Measurements from ENCODE around the gene GGT6. TPM values are rescaled to one million over a fixed set of nuclear protein-coding genes. Genes with fewer than 3 reads are reported as not detected.

GGT6 gene
- total RNA-seq, 1 donor from 2014 or later = not detected

DNA sequence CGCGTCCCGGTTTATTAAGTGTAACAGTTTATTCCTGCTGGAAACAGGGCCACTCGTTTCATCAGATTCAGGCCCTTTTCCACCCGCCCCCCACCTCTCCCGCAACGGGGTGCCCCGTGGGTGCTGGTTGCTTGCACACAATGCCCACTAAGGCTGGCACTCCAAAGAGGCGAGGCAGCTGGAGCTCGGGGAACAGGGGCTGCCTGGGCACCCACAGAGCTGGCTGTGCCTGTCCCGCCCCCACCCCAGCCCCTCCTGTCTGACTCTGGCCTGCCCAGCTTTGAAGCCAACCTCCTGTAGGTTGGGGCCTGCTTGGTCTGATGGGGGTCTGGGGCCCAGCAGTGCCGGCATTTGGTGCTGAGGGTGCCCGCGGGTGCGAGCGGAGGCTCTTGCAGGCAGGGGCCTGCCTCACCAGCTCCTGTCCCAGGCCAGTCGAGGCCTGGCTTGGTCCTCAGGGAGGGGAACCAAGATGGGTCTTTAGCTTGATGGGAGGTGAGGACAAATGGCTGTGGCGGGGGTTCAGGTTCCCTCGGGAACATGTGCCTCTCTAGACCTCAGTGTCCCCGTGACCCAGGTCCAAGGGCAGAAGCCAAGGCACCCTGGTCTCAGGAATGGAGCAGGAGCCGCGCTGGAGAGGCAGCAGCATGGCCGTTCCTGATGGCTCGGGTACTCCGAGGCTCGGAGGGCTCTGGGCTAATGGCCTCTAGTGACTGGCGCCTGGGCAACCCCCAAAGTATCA is 25.3 kb downstream of the GGT6 start:
- peaks cover 15% of the 10 kb centered on the region for H4K20me1 ChIP-seq (ENCODE audit: insufficient read depth, low read length)
- no peak overlapping the region for H3K9ac ChIP-seq (ENCODE audit: low read length)
- H3K27me3 ChIP-seq (ENCODE audit: insufficient read depth, low read length) = no peaks in the 10 kb centered on the region
- no peak overlapping the region for H3K4me3 ChIP-seq (ENCODE audit: insufficient read depth, low read depth, low read length)
- Mint-ChIP-seq H3K4me1 (ENCODE audit: low read depth, unreplicated experiment) (peaks cover 2% of the 10 kb centered on the region), H3K4me3 (ENCODE audit: unreplicated experiment) (no peak overlapping the region), H3K9me3 (ENCODE audit: unreplicated experiment) (no peaks in the 10 kb centered on the region), H3K36me3 (ENCODE audit: low read depth, unreplicated experiment) (no peaks in the 10 kb centered on the region), H3K27me3 (ENCODE audit: low read depth, unreplicated experiment) (peaks cover 16% of the 10 kb centered on the region), H3K27ac (ENCODE audit: unreplicated experiment) (peak overlapping the region; percentile 69)
- no peak for FAIRE-seq
- DNase-seq (ENCODE audit: low read depth) = no peak
- TF ChIP-seq, protein P1, sequence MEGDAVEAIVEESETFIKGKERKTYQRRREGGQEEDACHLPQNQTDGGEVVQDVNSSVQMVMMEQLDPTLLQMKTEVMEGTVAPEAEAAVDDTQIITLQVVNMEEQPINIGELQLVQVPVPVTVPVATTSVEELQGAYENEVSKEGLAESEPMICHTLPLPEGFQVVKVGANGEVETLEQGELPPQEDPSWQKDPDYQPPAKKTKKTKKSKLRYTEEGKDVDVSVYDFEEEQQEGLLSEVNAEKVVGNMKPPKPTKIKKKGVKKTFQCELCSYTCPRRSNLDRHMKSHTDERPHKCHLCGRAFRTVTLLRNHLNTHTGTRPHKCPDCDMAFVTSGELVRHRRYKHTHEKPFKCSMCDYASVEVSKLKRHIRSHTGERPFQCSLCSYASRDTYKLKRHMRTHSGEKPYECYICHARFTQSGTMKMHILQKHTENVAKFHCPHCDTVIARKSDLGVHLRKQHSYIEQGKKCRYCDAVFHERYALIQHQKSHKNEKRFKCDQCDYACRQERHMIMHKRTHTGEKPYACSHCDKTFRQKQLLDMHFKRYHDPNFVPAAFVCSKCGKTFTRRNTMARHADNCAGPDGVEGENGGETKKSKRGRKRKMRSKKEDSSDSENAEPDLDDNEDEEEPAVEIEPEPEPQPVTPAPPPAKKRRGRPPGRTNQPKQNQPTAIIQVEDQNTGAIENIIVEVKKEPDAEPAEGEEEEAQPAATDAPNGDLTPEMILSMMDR (IDR thresholded peaks at IDR 0.05; ENCODE audit: insufficient read depth, low read depth, low read length) = no peak
- no peak overlapping the region for H2AFZ ChIP-seq (ENCODE audit: low read depth, low read length)
- H3K27ac ChIP-seq (ENCODE audit: low read depth, low read length) = no peak overlapping the region
- H3K4me1 ChIP-seq (ENCODE audit: insufficient read depth, low read length) = peaks cover 3% of the 10 kb centered on the region
- H3K9me3 ChIP-seq (ENCODE audit: insufficient read depth, low read depth, low read length) = no peaks in the 10 kb centered on the region
- no peaks in the 10 kb centered on the region for H3K36me3 ChIP-seq (ENCODE audit: insufficient read depth, low read length)
- H3K79me2 ChIP-seq (ENCODE audit: insufficient read depth, low read length) = no peaks in the 10 kb centered on the region
- H3K4me2 ChIP-seq (ENCODE audit: low read length) = no peak overlapping the region

DNA sequence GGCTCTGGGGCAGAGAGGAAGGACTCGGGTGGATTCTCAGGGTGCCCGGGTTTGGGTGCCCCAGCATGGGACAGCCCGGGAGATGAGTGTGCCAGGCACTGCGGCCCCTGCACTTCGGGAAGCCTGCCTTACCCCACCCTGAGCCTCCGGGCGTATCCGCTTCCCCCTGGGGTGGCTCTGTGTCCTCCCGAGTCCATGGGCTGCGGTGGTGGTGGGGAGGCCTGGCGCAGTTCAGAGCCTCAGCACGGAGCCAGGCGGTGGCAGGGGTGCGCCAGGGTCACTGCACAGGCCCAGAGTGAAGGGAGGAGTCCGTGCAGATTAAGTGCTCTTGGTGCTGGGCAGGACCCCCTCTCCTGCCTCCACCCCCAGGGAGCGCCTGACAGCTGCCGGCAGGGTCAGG is 25.9 kb downstream of the GGT6 start:
- no peaks in the 10 kb centered on the region for H3K9me3 Mint-ChIP-seq (ENCODE audit: unreplicated experiment)
- Histone ChIP-seq H3K79me2 (ENCODE audit: insufficient read depth, low read length) (no peaks in the 10 kb centered on the region), H3K9ac (ENCODE audit: low read length) (no peak overlapping the region), H2AFZ (ENCODE audit: low read depth, low read length) (no peak overlapping the region), H3K36me3 (ENCODE audit: insufficient read depth, low read length) (no peaks in the 10 kb centered on the region), H3K27ac (ENCODE audit: low read depth, low read length) (no peak overlapping the region), H3K4me1 (ENCODE audit: insufficient read depth, low read length) (peaks cover 3% of the 10 kb centered on the region), H3K4me3 (ENCODE audit: insufficient read depth, low read depth, low read length) (no peak overlapping the region), H3K9me3 (ENCODE audit: insufficient read depth, low read depth, low read length) (no peaks in the 10 kb centered on the region), H4K20me1 (ENCODE audit: insufficient read depth, low read length) (peaks cover 15% of the 10 kb centered on the region), H3K4me2 (ENCODE audit: low read length) (no peak overlapping the region), H3K27me3 (ENCODE audit: insufficient read depth, low read length) (no peaks in the 10 kb centered on the region)
- peaks cover 2% of the 10 kb centered on the region for H3K4me1 Mint-ChIP-seq (ENCODE audit: low read depth, unreplicated experiment)
- H3K27me3 Mint-ChIP-seq (ENCODE audit: low read depth, unreplicated experiment) = peaks cover 18% of the 10 kb centered on the region
- H3K4me3 Mint-ChIP-seq (ENCODE audit: unreplicated experiment) = no peak overlapping the region
- no peaks in the 10 kb centered on the region for H3K36me3 Mint-ChIP-seq (ENCODE audit: low read depth, unreplicated experiment)
- TF ChIP-seq EZH2 (IDR thresholded peaks at IDR 0.05; ENCODE audit: insufficient read depth, low read length) = no peak
- TF ChIP-seq, protein P1 (IDR thresholded peaks at IDR 0.05; ENCODE audit: insufficient read depth, low read depth, low read length) = no peak
- FAIRE-seq (no peak), DNase-seq (ENCODE audit: low read depth) (no peak)
- no peak overlapping the region for H3K27ac Mint-ChIP-seq (ENCODE audit: unreplicated experiment)

Data from astrocyte (in vitro differentiated cells and primary cell).